Superior temporal gyrus (tissue), 1 donor: ENCODE results near the gene ACTG2.
"Not testable (repeated sequence)": the region's sequence is repeated elsewhere in the genome, so short reads cannot be mapped to it uniquely, and the experiment has no call there.

Experiments used
- DNase-seq: peaks from one replicate; pipeline ENCODE4 v3.0.0-alpha.2; 2016; ENCODE audit errors: extremely low spot score

ACTG2 gene

DNA sequence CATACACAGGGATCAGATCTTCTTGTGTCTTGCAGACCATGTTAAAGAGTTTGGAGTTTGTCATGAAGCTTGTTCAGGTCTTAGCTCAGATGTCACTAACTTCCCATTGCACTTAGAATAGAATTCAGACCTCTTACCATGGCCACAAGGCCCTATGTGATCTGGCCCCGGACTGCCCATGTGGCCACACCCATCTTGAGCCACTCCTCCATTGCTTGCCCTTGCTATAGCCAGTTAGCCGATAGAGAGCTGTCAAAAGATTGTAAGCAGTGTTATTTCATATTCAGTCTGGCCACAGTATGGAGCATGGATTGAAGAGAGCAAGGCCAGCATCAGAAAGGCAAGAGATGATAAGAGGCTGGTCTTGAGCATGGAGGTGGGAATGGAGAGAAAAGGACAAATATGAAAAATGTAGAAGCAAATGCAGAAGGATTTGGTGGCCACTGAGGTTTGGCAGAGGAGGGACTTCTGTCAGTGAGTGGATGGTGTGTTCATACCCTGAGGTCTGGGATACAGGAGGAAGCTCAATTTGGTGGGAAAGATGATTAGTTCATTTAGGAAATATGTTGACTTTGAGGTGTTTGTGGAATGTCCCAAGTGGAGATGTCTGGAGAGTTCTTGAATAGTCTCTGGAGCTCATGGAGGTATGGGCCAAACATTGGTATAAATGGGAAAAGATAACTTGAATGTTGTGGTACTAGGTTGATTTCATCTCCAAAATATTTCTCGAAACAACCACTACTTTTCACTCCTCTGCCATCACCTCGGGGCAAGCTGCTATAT is 44.5 kb downstream of the ACTG2 start:
- no peak for DNase-seq

DNA sequence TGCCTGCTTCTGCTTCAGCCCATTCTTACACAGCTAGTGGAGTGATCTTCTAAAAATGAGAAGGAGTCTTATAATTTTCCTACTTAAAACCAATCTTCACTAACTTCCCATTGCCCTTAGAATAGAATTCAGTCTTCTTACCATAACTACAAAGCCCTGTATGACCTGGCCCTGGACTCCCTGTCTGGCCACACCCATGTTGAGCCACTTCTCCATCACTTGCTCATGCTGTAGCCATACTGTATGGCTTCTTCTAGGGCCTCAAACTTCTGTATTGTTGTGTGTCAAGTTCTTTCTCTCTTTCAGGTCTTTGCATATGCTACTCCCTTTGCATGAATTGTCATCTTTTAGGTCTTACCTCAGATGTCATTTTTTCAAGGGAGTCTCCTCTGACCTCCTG is 45.1 kb downstream of the ACTG2 start:
- DNase-seq: no peak

DNA sequence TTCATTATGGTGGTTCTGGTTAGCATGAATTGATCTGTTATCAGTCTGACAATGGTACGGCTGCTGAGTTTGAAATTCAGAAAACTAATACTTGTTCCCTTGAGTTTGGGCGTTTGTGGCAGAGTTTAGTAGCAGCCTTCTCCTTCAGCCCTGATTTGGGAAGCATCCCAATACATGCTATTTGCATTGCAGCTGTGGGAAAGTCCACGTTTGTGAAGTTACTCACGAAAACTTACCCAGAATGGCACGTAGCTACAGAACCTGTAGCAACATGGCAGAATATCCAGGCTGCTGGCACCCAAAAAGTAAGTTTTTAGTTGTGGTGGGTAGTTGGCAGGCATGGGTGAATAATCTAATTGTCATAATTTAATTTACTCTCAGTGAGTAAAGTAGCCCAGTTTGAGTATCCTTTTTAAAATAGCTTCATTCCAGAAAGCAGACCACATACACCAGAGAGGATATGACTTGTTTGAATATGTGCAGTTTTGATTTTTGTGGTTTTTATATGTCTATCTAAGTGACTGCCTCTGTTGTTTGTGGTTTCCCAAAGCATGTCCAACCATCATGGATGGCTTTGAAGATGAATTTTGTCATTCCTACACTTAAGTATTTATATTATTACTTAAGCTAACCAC is 46.0 kb downstream of the ACTG2 start:
- no peak for DNase-seq

DNA sequence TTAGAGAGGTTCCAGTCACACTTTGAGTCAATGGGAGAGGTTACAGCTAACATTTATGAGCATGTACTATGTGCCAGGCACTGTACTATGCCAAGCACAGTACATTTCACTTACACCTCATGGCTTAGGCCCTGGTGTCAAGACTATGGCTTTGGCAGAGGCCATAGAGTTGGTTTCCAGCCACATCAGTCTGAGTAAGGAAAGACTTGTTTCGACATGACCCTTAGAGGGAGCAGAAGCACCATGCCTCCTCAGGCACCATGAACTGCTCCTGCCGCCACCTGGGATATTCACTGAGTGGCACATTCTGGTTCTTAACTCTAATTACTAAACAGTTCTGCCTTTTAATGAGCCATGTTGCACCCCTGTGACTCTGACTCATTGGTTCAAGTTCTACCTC is 46.6 kb downstream of the ACTG2 start:
- DNase-seq: no peak

DNA sequence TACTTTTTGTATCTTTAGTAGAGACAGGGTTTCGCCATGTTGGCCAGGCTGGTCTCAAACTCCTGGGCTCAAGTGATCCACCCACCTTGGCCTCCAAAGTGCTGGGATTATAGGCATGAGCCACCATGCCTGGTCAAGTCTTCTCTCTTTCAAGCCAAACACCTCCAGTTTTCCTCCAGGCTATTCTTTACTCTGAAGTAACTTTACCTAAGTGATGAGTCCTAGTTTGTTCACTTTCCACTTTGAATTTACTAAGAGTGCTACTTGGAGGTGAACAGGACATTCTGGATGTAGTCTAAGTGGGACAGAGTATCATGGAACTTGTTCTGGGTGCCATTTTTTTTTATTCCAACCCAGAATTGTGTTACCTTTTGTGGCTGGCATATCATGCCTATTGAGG is 47.3 kb downstream of the ACTG2 start:
- DNase-seq: not testable (repeated sequence)

DNA sequence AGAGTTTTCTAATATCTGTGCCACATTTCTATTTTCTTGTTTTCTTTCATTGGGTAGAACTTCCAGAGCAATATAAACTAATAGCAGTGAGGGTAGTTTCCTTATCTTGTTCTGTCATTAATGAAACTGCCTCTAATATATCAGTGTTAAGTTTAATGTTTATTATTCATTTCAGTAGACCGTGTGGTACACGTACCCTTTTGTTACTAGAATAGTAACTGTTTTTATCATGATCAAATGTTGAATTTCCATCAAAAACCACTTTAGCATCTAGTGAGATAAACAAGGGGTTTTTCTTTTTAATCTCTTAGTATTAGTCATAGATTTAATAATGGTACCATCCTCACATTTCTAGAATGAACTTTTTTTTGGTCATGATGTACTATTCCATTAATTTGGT is 49.9 kb downstream of the ACTG2 start:
- DNase-seq: no peak

DNA sequence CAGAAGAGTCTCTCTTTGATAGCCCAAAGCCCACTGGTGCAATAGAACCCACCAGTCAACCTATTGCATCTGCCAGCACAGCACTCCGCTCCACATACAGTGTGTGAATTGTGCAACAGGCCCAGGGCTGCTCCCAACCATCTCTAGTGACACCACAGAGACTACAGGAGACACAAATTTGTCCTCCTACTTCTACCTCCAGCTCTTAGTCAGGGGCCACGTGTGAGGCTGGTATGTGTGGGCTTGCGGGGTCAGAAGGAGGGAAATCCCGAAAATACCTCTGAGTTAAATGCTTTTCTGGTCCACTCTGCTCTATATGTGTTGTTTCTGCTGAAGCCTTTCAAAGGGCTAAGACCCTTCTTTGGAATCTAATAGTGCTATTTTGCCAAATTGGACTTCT is 51.9 kb downstream of the ACTG2 start:
- DNase-seq: no peak

DNA sequence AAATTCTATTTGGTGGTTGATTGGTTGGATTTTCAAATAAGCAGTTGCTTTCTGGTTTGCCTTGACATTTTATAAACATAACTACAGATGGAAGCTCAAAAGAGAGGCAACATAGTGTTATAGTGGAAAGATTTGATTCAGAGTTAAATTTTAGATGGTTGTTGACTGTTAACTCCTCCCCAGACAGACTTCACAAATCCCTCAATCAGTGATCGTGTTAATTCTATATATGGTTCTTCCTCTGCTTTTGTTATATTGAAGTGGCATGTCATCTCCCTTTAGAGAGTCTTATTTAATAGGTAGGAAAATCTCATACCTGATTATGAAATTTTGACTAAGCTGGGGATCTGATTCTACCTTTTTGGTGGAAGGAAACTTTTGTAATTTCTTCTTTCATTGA is 53.4 kb downstream of the ACTG2 start:
- DNase-seq: no peak

DNA sequence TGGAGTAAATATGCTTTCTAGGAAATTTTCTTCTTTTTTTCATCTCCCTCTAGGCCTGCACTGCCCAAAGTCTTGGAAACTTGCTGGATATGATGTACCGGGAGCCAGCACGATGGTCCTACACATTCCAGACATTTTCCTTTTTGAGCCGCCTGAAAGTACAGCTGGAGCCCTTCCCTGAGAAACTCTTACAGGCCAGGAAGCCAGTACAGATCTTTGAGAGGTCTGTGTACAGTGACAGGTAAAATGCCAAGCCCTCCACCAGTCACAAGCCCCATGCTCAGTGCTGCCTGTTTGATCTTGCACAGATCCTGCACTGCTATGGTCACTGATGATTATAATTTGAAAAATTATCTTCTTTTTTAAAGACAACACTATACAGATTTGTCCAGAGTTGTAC is 53.9 kb downstream of the ACTG2 start:
- no peak for DNase-seq

DNA sequence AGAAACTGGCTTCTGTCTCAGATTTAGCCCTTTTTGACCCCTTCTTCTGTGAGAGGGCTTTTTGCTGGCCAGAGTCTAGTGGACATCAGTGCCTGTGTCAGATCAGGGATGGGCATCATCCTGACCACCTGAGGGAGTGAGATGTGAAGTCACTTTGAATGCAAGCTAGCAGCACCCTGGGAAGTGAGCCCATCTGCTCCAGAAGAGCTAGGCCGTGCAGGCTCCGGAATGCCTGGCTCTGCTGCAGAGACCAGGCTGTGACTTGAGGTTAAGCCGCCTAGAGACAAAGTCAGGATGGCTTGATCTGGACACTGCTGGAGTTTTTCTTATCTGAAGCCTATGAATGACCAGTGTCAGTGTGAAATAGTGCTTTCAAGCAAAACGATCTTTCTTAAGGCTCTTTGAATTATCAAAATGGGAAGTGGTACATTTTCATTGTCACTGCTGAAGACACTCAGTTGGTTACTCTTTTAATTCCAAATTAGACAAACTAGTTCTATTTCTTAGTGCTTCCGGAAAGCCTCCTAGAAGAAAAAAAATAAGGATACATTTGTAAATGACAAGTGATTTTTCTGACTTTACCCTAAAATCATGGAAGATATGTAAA is 54.7 kb downstream of the ACTG2 start:
- DNase-seq: no peak

DNA sequence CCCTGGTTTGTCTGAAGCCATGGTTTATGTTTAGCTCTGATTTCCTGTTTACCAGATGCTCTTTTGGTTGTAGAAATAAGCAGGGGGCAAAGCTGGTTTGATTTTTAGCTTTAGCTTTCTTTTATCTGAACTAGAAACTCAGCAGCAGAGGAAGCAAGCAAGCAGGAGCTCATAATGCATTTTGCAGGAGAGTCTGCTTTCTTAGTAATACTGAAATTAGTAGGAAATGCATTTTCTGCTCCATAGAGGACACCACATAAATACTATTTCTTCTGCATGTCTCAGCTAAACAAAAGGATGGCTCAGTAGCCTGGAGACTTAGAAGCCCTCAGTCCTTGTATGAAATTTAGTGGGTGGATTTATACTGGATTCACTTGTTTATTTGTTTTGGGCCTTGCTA is 57.0 kb downstream of the ACTG2 start:
- no peak for DNase-seq

DNA sequence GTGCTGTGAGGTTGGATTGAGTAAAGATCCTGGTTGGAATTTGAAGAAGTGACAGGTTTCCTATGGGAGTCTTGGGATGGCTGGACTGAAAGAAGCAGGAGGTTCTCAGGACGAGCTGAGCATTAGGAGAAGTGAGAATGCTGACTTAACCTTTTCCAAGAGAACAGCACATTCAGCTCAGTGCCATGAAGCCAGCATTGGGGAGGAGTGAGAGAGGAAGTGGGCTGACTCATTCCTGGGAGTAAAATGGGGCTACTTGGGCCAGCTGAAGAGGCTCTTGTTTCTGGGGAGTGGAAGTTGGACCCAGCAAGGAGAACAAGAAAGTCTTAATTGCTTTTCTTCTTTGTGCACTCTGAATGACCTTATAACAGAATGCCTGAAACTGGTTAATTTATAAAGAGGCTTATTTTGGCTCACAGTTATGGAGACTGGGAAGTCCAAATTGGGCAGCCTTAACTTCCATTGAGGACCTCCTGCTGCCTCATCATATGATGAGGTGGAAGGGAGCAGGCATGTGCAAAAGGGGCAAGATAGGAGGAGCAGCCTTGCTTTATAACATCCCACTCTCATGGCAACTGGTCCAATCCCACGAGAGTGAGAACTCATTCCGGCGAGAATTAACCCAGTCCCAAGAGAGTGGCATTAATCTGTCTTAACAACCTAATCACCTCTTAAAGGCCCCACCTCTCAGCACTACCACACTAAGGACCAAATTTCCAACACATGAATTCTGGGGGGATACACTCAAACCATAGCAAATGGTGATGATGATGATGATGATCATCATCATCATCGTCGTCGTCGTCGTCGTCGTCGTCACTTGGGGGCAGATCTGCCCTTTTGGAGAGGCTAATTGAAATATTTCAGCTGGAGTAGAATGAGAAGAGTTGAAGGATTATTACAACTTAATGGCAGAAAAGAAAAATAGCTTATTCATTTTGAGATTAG is 60.0 kb downstream of the ACTG2 start:
- no peak for DNase-seq

DNA sequence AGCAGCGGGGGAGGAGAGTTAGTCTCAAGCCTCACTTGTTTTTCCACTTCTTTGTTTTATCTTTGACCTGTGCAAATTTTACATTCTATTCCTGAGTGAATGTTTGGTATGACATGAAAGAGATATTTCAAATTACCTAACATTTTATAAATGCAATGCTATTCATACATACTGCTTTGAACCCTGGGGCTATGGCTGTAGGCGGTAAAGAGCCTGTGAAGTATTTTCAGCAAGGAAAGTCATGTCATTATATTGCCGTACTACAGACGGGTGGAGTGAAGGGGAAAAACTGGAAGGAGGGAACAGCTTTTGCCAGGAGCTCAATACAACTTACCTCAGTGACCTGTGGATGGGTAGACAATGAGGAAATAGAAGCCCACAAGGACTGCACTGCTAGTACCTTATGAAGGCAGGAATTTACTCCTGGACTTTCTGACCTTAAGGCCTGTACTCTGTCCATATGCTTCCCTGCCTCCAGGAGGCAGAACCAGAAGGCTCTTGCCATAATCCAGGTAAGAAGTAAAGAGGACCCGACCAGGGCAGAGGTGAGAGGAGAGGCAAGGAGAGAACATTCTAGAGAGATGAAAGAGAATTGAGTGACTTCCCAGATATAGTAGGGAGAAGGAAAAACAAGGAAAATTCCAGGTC is 63.5 kb downstream of the ACTG2 start:
- DNase-seq: no peak

DNA sequence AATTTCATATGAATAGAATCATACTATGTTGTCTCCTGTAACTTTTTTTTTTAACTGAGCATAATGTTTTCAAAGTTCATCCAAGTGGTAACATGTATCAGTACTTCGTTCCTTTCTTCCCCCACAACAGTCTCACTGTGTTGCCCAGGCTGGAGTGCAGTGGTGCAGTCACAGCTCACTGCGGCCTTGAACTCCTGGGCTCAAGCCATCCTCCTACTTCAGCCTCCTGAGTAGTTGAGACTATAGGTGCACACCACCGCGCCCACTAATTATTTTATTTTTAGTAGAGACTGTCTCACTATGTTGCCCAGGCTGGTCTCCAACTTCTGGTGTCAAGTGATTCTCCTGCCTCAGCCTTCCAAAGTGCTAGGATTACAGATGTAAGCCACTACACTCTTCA is 68.5 kb downstream of the ACTG2 start:
- no peak for DNase-seq

DNA sequence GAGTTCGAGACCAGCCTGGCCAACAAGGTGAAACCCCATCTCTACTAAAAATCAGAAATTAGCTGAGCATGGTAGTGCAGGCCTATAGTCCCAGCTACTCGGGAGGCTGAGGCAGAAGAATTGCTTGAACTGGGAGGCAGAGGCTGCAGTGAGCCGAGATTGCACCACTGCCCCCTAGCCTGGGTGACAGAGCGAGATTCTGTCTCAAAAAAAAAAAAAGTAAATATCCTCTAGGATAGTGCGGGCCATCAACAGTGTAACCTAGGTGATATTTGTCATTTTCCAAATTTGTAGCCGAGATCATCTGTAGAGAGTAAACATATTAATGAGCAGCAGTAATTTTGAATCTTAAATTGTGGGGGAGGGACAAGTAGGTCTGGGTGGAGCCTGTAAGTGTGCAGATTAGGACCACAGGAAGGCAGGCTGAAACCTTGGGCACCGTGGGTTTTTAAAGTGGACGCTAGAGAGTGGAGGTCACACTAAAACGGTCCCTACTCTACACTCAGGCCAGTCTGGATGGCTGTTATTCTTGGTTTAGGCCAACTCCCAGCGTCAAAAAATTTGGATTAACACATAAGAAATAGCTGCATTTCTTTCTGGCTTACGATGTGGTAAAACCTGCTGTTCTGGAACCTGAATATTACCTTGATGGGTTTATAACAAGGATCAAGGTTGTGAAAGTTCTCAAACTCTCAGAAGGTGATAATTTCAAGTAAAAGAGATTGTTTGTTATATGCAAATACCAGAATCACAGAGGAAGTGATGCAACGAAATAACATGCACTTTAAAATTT is 69.2 kb downstream of the ACTG2 start:
- DNase-seq: no peak

DNA sequence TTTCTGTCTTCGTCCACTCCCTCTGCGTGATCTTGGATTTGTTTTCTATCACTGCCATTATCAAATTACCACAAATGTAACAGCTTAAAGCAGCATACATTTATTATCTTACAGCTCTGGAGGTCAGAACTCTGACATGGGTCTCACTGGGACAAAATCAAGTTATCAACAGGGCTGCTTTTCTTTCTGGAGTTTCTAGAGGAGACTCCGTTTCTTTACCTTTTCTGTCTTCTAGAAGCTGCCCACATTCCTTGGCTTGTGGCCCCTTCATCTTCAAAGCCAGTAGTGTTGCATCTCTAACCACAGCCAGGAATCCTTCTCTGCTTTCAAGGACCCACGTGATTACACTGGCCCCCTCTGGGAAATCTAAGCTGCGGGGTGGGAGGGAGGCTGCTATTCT is 70.0 kb downstream of the ACTG2 start:
- DNase-seq: no peak

DNA sequence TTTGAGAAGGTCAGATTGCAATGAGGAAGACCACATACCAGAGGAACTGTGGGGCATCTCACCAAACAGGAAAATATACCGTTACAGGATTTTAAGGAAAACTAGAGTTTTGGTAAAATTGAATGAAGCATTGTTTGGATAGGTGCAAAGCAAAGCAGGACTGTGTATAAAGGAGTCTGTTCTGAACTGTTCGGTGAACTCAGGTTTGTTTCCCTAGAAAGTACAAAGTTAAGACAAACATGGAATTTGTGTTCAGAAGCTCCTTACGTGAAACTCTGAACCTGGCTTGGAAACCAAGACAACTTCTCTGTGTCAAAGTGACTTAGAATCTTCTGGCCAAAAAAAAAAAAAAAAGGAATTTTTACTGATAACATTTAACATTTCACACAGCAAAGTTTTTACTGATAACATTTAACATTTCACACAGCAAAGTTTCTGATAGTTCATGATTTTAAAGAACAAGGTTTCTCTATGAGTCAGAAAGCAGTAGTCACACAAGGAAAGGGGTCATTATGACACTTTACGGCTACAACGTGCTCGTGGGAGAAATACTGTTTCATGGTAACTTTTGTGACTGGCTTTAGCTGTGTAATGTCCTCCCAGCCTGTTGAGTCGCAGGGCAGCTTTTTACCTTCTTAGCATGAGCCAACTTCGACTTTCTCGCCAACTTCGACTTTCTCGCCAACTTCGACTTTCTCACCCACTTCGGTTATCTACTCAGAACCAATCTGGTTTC is 70.7 kb downstream of the ACTG2 start:
- DNase-seq: no peak

DNA sequence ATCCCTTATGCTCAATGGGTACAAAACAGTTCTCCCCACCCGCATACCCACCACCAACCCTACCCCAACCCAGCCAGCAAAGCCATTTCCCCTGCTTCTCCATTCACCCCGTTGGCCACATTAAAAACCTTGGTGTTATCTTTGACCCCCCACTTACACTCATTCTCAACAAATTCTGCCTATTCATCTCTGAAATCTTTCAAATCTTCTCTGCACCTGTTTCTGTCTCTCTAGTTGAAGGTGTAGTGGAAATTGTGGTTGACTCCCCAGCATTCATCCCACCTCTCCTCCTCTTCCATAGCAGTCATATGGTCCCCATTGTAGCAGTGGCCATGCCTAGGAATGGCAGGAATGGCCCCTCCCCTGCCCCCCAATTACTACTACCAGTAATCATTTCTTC is 71.4 kb downstream of the ACTG2 start:
- no peak for DNase-seq

DNA sequence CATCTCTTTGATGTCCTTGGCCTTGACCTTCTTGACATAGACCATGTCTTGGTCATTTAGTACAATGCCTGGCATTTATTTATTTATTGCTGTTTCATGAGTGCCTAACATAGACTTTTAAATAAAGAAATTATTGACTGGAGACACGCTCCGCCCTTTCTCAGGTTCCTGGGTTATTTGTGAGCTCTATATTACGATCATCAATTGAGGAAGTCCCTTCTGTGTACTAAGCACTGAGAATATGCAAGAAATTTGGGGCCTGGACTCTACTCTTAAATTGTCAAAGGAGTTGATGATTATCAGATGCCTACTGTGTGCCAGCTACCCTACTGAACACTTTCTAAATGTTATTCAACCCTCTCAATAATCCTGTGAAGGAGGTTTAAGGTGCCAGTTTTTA is 72.2 kb downstream of the ACTG2 start:
- DNase-seq: no peak

DNA sequence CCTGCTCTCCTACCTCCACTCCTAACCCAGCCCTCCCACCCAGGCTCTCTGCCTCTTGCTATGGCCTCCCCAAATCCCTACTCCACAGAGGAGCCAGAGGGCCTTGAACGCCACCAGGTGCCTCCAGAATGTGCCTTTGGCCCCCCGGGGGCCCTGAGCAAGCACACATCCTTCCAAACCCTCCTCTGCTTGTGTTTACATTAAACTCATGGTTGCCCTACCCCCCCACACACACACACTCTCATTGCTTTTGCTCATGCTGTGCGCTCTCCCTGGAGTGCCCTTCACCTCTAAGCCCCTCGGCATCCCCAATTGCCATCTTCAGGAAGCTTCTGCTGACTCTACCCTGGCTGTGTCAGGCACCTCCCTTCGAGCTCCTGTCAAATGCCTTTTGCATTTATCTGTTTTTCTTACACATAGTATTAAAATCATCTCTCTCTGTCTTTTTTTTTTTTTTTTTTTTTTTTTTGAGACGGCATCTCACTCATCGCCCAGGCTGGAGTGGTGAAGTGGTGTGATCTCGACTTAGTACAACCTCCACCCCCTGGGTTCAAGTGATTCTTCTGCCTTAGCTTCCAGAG is 75.6 kb downstream of the ACTG2 start:
- no peak for DNase-seq
